SK-N-SH treated with all-trans-retinoic acid at 6 μM for 48 hours (cell line): ENCODE data around the gene SFMBT2.

Experiments
- ATAC-seq: fragments of 200-7000 bp; cut with Tn5 transposase; 3 replicates; pipeline ENCODE4 v1.9.1; 2020; ENCODE audit warnings: mild to moderate bottlenecking, moderate library complexity
- BACH2 ChIP-seq: fragments of 250-450 bp; sonication (Bioruptor Pico); IDR thresholded peaks from 2 replicates; pipeline ENCODE4 v1.9.0; 2021; ENCODE audit warnings: mild to moderate bottlenecking, borderline replicate concordance
- CREB5 ChIP-seq: fragments of 250-450 bp; sonication (Bioruptor Pico); IDR thresholded peaks from 2 replicates; pipeline ENCODE4 v1.5.1; 2020; ENCODE audit warnings: low read depth, mild to moderate bottlenecking, moderate library complexity
- CSRNP3 ChIP-seq: fragments of 250-450 bp; sonication (Bioruptor Pico); IDR thresholded peaks from 2 replicates; pipeline ENCODE4 v1.5.1; 2021; ENCODE audit warnings: mild to moderate bottlenecking, moderate library complexity
- ESRRG ChIP-seq: fragments of 250-450 bp; sonication (Bioruptor Pico); IDR thresholded peaks from 2 replicates; pipeline ENCODE4 v1.6.1; 2021; ENCODE audit warnings: mild to moderate bottlenecking
- GLIS3 ChIP-seq: fragments of 250-450 bp; sonication (Bioruptor Pico); IDR thresholded peaks from 2 replicates; pipeline ENCODE4 v1.5.0; 2020; ENCODE audit warnings: mild to moderate bottlenecking, moderate library complexity
- ISL1 ChIP-seq: fragments of 250-450 bp; sonication (Bioruptor Pico); IDR thresholded peaks from 2 replicates; pipeline ENCODE4 v2.1.2; 2022; ENCODE audit warnings: mild to moderate bottlenecking, moderate library complexity
- OSR1 ChIP-seq: fragments of 250-450 bp; sonication (Bioruptor Pico); IDR thresholded peaks from 2 replicates; pipeline ENCODE4 v1.8.0; 2022; ENCODE audit warnings: moderate library complexity, mild to moderate bottlenecking, inconsistent platforms
- POU6F1 ChIP-seq: fragments of 250-450 bp; sonication (Bioruptor Pico); IDR thresholded peaks from 2 replicates; pipeline ENCODE4 v1.8.0; 2021; ENCODE audit warnings: low read depth, mild to moderate bottlenecking, moderate library complexity, borderline replicate concordance
- PPARA ChIP-seq: fragments of 250-450 bp; sonication (Bioruptor Pico); IDR thresholded peaks from 2 replicates; pipeline ENCODE4 v1.5.0; 2020; ENCODE audit warnings: mild to moderate bottlenecking, borderline replicate concordance
- RARB ChIP-seq: fragments of 250-450 bp; sonication (Bioruptor Pico); IDR thresholded peaks from 2 replicates; pipeline ENCODE4 v1.8.0; 2021; ENCODE audit warnings: mild to moderate bottlenecking, moderate library complexity
- TSHZ2 ChIP-seq: fragments of 250-450 bp; sonication (Bioruptor Pico); IDR thresholded peaks from 2 replicates; pipeline ENCODE4 v1.5.0; 2020; ENCODE audit warnings: mild to moderate bottlenecking, moderate library complexity
- ZFP3 ChIP-seq: fragments of 250-450 bp; sonication (Bioruptor Pico); IDR thresholded peaks from 2 replicates; pipeline ENCODE4 v1.5.0; 2020; ENCODE audit warnings: mild to moderate bottlenecking, moderate library complexity
- ZFP30 ChIP-seq: fragments of 450-650 bp; formaldehyde crosslinking; IDR thresholded peaks from 2 replicates; pipeline ENCODE4 v1.5.0; 2022; ENCODE audit warnings: mild to moderate bottlenecking, moderate library complexity
- ZNF565 ChIP-seq: fragments of 450-650 bp; formaldehyde crosslinking; conservative IDR thresholded peaks from 2 replicates; pipeline ENCODE4 v1.5.0; 2020; ENCODE audit warnings: low read depth, mild to moderate bottlenecking, moderate library complexity
- ZNF70 ChIP-seq: fragments of 450-650 bp; formaldehyde crosslinking; IDR thresholded peaks from 2 replicates; pipeline ENCODE4 v1.5.0; 2020; ENCODE audit warnings: mild to moderate bottlenecking, moderate library complexity
- TF ChIP-seq, protein P1 (sequence below): fragments of 250-450 bp; sonication (Bioruptor Pico); IDR thresholded peaks from 2 replicates; pipeline ENCODE4 v1.8.0; 2020; ENCODE audit warnings: mild to moderate bottlenecking, moderate library complexity, borderline replicate concordance

SFMBT2 gene

DNA sequence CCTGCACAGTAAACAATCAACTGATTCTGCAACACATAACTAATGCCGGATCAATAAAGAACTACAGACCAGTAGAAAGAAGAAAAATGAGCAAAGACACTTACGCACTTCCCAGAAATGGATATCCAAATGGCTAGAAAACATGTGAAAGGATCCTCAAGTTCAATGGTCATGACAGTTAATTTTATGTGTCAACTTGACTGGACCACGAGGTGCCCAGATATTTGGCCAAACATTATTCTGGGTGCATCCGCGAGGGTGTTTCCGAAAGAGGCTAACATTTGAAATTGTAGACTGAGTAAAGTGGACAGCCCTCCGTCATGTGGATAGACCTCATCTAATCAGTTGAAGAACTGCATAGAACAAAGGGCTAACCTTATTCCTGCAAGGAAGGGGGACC, 102.0 kb downstream of the SFMBT2 start (continued):
- TF ChIP-seq, protein P1, sequence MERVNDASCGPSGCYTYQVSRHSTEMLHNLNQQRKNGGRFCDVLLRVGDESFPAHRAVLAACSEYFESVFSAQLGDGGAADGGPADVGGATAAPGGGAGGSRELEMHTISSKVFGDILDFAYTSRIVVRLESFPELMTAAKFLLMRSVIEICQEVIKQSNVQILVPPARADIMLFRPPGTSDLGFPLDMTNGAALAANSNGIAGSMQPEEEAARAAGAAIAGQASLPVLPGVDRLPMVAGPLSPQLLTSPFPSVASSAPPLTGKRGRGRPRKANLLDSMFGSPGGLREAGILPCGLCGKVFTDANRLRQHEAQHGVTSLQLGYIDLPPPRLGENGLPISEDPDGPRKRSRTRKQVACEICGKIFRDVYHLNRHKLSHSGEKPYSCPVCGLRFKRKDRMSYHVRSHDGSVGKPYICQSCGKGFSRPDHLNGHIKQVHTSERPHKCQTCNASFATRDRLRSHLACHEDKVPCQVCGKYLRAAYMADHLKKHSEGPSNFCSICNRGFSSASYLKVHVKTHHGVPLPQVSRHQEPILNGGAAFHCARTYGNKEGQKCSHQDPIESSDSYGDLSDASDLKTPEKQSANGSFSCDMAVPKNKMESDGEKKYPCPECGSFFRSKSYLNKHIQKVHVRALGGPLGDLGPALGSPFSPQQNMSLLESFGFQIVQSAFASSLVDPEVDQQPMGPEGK (CRISPR knock-in tag): no peak
- no peak for TF ChIP-seq ZNF70 (CRISPR knock-in tag)
- TF ChIP-seq, all 23 proteins: peak for 0

GRCh38 chr10:7306616-7307015, 104.2 kb downstream of the SFMBT2 start:
- ATAC-seq: no peak
- TF ChIP-seq TSHZ2 (CRISPR knock-in tag) (no peak), ZNF565 (CRISPR knock-in tag) (no peak), PPARA (CRISPR knock-in tag) (no peak), RARB (CRISPR knock-in tag) (no peak), CSRNP3 (CRISPR knock-in tag) (no peak), BACH2 (CRISPR knock-in tag) (no peak)
- TF ChIP-seq, all 23 proteins: peak for 0

DNA sequence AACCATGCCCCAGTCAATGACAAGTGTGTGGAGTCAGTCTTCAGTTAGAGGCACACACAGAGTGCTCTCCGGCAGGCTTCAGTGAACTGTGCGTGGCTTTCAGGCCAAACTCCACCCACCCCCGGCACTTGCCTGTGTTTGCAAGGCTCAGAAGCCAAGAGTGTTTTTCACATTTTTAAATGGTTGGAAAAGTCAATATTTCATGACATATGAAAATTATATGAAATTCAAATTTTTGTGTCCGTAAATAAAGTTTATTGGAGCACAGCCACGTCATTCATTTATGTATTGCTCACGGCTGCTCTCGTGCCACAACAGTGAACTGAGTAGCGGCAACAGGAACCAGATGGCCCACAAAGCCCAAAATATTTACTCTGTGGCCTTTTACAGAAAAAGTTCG, 104.7 kb downstream of the SFMBT2 start:
- no peak for ATAC-seq
- TF ChIP-seq ZNF70 (CRISPR knock-in tag) (no peak), ZFP30 (no peak), ZFP3 (CRISPR knock-in tag) (no peak), ISL1 (no peak), CSRNP3 (CRISPR knock-in tag) (no peak), ESRRG (no peak), CREB5 (CRISPR knock-in tag) (no peak), ZNF565 (CRISPR knock-in tag) (no peak), POU6F1 (CRISPR knock-in tag) (no peak), BACH2 (CRISPR knock-in tag) (no peak), GLIS3 (no peak), OSR1 (CRISPR knock-in tag) (no peak), TSHZ2 (CRISPR knock-in tag) (no peak)
- TF ChIP-seq, protein P1 (CRISPR knock-in tag): no peak
